Mucosa of stomach (tissue), 1 donor: Measurements from ENCODE around the gene HOXA13.
A peak's percentile ranks its signal among the peaks of the same experiment; 100 is the strongest.

Source experiments
- H3K27me3 ChIP-seq: one replicate; pipeline ENCODE4 v1.7.0; 2013; ENCODE audit warnings: mild to moderate bottlenecking, low read length; ENCODE audit not compliant: control insufficient read depth, insufficient read depth
- H3K36me3 ChIP-seq: one replicate; pipeline ENCODE4 v1.7.0; 2013; ENCODE audit warnings: low read length; ENCODE audit not compliant: control insufficient read depth, insufficient read depth
- H3K4me1 ChIP-seq: one replicate; pipeline ENCODE4 v1.7.0; 2013; ENCODE audit warnings: mild to moderate bottlenecking, low read length; ENCODE audit not compliant: control insufficient read depth, insufficient read depth
- H3K4me3 ChIP-seq: one replicate; pipeline ENCODE4 v1.7.0; 2013; ENCODE audit warnings: low read length
- H3K9ac ChIP-seq: one replicate; pipeline ENCODE4 v1.7.0; 2013; ENCODE audit warnings: mild to moderate bottlenecking, low read length, moderate library complexity
- H3K9me3 ChIP-seq: one replicate; pipeline ENCODE4 v1.7.0; 2013; ENCODE audit warnings: mild to moderate bottlenecking, low read length, moderate library complexity; ENCODE audit not compliant: control insufficient read depth
- donor health status: Pancreatic carcinoma.

HOXA13 gene

GRCh38 chr7:27156916-27157701 is 42.8 kb downstream of the HOXA13 start:
- Histone ChIP-seq H3K27me3 (peaks cover 100% of the 10 kb centered on the region), H3K9me3 (no peaks in the 10 kb centered on the region), H3K9ac (no peak overlapping the region), H3K4me3 (no peak overlapping the region), H3K4me1 (peaks cover 36% of the 10 kb centered on the region), H3K36me3 (no peaks in the 10 kb centered on the region)

GRCh38 chr7:27156508-27156898 is 43.4 kb downstream of the HOXA13 start, which contains the start of gene HOXA7:
HOXA7 (minus strand) TSS chr7:27156675; CDS start chr7:27156545, 130 bp downstream.
- H3K9ac ChIP-seq: no peak within 1 kb of the TSS
- peaks cover 100% of the 10 kb centered on the region for H3K27me3 ChIP-seq
- H3K36me3 ChIP-seq: no peaks in the 10 kb centered on the region
- H3K4me3 ChIP-seq: no peak within 1 kb of the TSS
- H3K4me1 ChIP-seq: peaks cover 43% of the 10 kb centered on the region
- no peaks in the 10 kb centered on the region for H3K9me3 ChIP-seq

- Histone ChIP-seq H3K9ac (no peak overlapping the region), H3K9me3 (no peaks in the 10 kb centered on the region), H3K27me3 (peaks cover 100% of the 10 kb centered on the region), H3K36me3 (no peaks in the 10 kb centered on the region), H3K4me3 (no peak overlapping the region), H3K4me1 (peaks cover 48% of the 10 kb centered on the region)
These were observed 43.9 kb downstream of the HOXA13 start for GRCh38 chr7:27155816-27156507.

GRCh38 chr7:27154901-27155815 is 44.7 kb downstream of the HOXA13 start:
- no peak overlapping the region for H3K9ac ChIP-seq
- peaks cover 100% of the 10 kb centered on the region for H3K27me3 ChIP-seq
- no peaks in the 10 kb centered on the region for H3K9me3 ChIP-seq
- H3K4me3 ChIP-seq: no peak overlapping the region
- H3K4me1 ChIP-seq: peaks cover 48% of the 10 kb centered on the region
- H3K36me3 ChIP-seq: no peaks in the 10 kb centered on the region

GRCh38 chr7:27154369-27154768 is 45.5 kb downstream of the HOXA13 start:
- Histone ChIP-seq H3K4me3 (no peak overlapping the region), H3K4me1 (peaks cover 46% of the 10 kb centered on the region), H3K9ac (no peak overlapping the region), H3K9me3 (no peaks in the 10 kb centered on the region), H3K36me3 (no peaks in the 10 kb centered on the region), H3K27me3 (peaks cover 95% of the 10 kb centered on the region)

GRCh38 chr7:27153526-27153925 is 46.4 kb downstream of the HOXA13 start:
- Histone ChIP-seq H3K27me3 (peaks cover 91% of the 10 kb centered on the region), H3K4me1 (peaks cover 46% of the 10 kb centered on the region), H3K36me3 (no peaks in the 10 kb centered on the region), H3K9me3 (no peaks in the 10 kb centered on the region), H3K4me3 (no peak overlapping the region), H3K9ac (no peak overlapping the region)

GRCh38 chr7:27152816-27153442 is 47.0 kb downstream of the HOXA13 start:
- Histone ChIP-seq H3K4me3 (no peak overlapping the region), H3K9me3 (no peaks in the 10 kb centered on the region), H3K36me3 (no peaks in the 10 kb centered on the region), H3K4me1 (peaks cover 51% of the 10 kb centered on the region), H3K9ac (no peak overlapping the region), H3K27me3 (peaks cover 91% of the 10 kb centered on the region)

- no peak within 1 kb of the TSS for H3K9ac ChIP-seq
- no peak within 1 kb of the TSS for H3K4me3 ChIP-seq
These were observed 47.7 kb downstream of the HOXA13 start, which contains the start of gene HOXA3 for GRCh38 chr7:27151931-27152815. HOXA3 (minus strand) TSS chr7:27152583; CDS start chr7:27110640, 41,943 bp downstream.

GRCh38 chr7:27151341-27151930 is 48.5 kb downstream of the HOXA13 start:
- Histone ChIP-seq H3K9ac (no peak overlapping the region), H3K9me3 (no peaks in the 10 kb centered on the region)

More at GRCh38 chr7:27151931-27152815, 47.7 kb downstream of the HOXA13 start, which contains the start of gene HOXA3:
- peaks cover 90% of the 10 kb centered on the region for H3K27me3 ChIP-seq
- no peaks in the 10 kb centered on the region for H3K9me3 ChIP-seq
- H3K36me3 ChIP-seq: no peaks in the 10 kb centered on the region
- peaks cover 51% of the 10 kb centered on the region for H3K4me1 ChIP-seq

GRCh38 chr7:27150568-27151340 is 49.1 kb downstream of the HOXA13 start:
- peaks cover 90% of the 10 kb centered on the region for H3K27me3 ChIP-seq
- no peak overlapping the region for H3K9ac ChIP-seq
- peaks cover 45% of the 10 kb centered on the region for H3K4me1 ChIP-seq
- H3K36me3 ChIP-seq: no peaks in the 10 kb centered on the region
- H3K9me3 ChIP-seq: no peaks in the 10 kb centered on the region
- peak overlapping the region; percentile 44 for H3K4me3 ChIP-seq

More at GRCh38 chr7:27151341-27151930, 48.5 kb downstream of the HOXA13 start:
- peaks cover 51% of the 10 kb centered on the region for H3K4me1 ChIP-seq
- H3K36me3 ChIP-seq: no peaks in the 10 kb centered on the region
- peaks cover 90% of the 10 kb centered on the region for H3K27me3 ChIP-seq
- H3K4me3 ChIP-seq: peak overlapping the region; percentile 44
